Suprapubic skin (tissue), 4 donors: ENCODE results near the gene ZER1.

ENCODE experiments used
- EP300 ChIP-seq: sonication (generic); formaldehyde crosslinking; IDR thresholded peaks from one replicate; pipeline ENCODE4 v1.6.1; 2017; ENCODE audit warnings: antibody characterized with exemption
- POLR2A ChIP-seq, 2 donors: fragments of 450-650 bp; IDR thresholded peaks; one replicate each; pipeline ENCODE4 v1.6.1; 2017; ENCODE audit warnings: antibody characterized with exemption in 2 of 2, mild to moderate bottlenecking in 2 of 2, moderate library complexity in 2 of 2
- POLR2AphosphoS5 ChIP-seq, 3 donors: sonication (generic); formaldehyde crosslinking; IDR thresholded peaks; one replicate each; pipeline ENCODE4 v1.6.1; 2017; ENCODE audit warnings: antibody characterized with exemption in 3 of 3
- TF ChIP-seq, protein P1 (sequence below), 2 donors: fragments of 200-600 bp in 1 of 2; fragments of 450-650 bp in 1 of 2; sonication (generic) in 1 of 2; IDR thresholded peaks; one replicate each; pipeline ENCODE4 v1.5.1; 2016 to 2019; ENCODE audit warnings: antibody characterized with exemption in 2 of 2, mild to moderate bottlenecking in 1 of 2, moderate library complexity in 1 of 2

DNA sequence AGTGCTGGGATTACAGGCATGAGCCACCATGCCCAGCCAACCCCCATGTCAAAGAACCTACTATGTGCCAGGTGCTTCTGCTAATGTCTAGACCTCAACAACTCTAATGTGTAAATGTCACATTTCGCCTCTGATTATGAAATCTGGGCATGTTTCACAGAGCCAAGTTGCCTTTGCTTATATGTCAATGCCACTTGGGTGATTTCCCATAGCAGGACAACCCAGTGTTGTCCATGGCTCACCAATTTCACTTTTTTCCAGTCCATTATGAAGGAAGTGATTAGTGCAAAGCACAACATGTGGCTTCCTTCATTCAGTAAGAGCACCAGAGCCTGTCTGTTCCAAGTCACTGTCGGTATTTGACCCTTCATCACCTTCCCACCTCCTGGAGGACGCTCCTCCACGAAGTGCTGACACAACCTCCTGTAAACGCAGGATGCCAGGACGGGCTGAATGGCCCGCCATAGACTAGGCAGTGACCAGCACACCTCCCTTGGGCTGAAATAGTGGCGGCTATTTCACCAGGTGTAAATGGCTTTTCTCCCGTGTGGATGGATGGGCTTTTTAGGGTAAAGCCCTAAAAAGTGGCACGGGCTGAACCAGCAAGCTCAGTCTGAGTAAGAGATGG is 70.4 kb downstream of the ZER1 start:
- TF ChIP-seq POLR2A (IDR thresholded peaks at IDR 0.05) (no peak), POLR2AphosphoS5 (IDR thresholded peaks at IDR 0.05) (no peak), EP300 (no peak)
- TF ChIP-seq, protein P1, sequence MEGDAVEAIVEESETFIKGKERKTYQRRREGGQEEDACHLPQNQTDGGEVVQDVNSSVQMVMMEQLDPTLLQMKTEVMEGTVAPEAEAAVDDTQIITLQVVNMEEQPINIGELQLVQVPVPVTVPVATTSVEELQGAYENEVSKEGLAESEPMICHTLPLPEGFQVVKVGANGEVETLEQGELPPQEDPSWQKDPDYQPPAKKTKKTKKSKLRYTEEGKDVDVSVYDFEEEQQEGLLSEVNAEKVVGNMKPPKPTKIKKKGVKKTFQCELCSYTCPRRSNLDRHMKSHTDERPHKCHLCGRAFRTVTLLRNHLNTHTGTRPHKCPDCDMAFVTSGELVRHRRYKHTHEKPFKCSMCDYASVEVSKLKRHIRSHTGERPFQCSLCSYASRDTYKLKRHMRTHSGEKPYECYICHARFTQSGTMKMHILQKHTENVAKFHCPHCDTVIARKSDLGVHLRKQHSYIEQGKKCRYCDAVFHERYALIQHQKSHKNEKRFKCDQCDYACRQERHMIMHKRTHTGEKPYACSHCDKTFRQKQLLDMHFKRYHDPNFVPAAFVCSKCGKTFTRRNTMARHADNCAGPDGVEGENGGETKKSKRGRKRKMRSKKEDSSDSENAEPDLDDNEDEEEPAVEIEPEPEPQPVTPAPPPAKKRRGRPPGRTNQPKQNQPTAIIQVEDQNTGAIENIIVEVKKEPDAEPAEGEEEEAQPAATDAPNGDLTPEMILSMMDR (IDR thresholded peaks at IDR 0.05) = no peak
